ENCODE results near the gene CCL4L2. TPM values are rescaled to one million over a fixed set of nuclear protein-coding genes. Genes with fewer than 3 reads are reported as not detected.

The CCL4L2 gene
- total and polyA plus RNA-seq, 2 of the 8 experiments (the other 6 are each of a cell fraction or from before 2014, with no cell fraction given): not detected

- no peak for TF ChIP-seq CHD7 (IDR thresholded peaks at IDR 0.05; ENCODE audit: insufficient replicate concordance, low read length)
- no peak for TF ChIP-seq GABPA (IDR thresholded peaks at IDR 0.05; ENCODE audit: borderline replicate concordance, insufficient read depth, low read length)
- TF ChIP-seq SP2 (IDR thresholded peaks at IDR 0.05; ENCODE audit: low read length): no peak
- TF ChIP-seq EGR1 (IDR thresholded peaks at IDR 0.05; ENCODE audit: borderline replicate concordance, low read depth, low read length): no peak
- TF ChIP-seq RAD21 (IDR thresholded peaks at IDR 0.05 in 1 of 2, conservative IDR thresholded peaks at IDR 0.05 in 1 of 2; ENCODE audit: low read depth in 2 of 2, low read length in 2 of 2): no peak
- no peak for TF ChIP-seq EZH2 (IDR thresholded peaks at IDR 0.05; ENCODE audit: low read depth, low read length, severe bottlenecking)
- no peak for TF ChIP-seq SP1 (IDR thresholded peaks at IDR 0.05; ENCODE audit: low read depth, low read length)
- no peak for TF ChIP-seq HDAC6 (IDR thresholded peaks at IDR 0.05; ENCODE audit: low read depth, low read length)
- no peak for TF ChIP-seq CBX8 (IDR thresholded peaks at IDR 0.05; ENCODE audit: borderline replicate concordance, low read depth, low read length)
Measured at GRCh38 chr17:36198831-36199465, 11.9 kb upstream of the CCL4L2 start (continued).

All from H1 (cell line).